ENCODE measurements around the gene GCNA. TPM values are rescaled to one million over a fixed set of nuclear protein-coding genes. Genes with fewer than 3 reads are reported as not detected.
"Not testable (repeated sequence)": the region's sequence is repeated elsewhere in the genome, so short reads cannot be mapped to it uniquely, and the experiment has no call there.

The GCNA gene
- total RNA-seq, 1 donor from 2014 or later: 0.96 TPM

DNA sequence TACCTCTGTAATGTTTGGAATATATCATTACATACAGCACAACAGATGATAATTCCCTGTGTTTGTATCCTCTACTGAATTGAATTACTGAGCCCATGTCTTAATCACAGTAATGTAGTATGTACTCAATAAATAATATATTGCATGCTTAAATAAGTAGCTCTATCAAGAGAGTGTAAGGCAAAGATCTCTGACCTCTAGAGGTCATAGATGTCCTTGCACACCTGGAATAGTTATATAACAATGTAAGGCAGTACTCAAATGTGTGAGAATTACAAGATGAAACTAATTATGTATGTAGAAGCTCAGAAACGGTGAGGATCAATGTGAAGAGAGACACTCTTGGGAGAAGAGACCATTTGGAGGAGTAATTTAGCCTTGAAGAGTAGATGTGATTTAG, 14.3 kb upstream of the GCNA start:
- no peaks in the 10 kb centered on the region for H3K9me3 ChIP-seq
- no peak overlapping the region for H3K4me3 ChIP-seq
- no peaks in the 10 kb centered on the region for H3K27me3 ChIP-seq
- intact Hi-C loops (cut with DNase I): no loop called here
- DNase-seq (ENCODE audit: low spot score in 2 of 2): no peak
- H3K36me3 ChIP-seq: peaks cover 40 to 67% of the 10 kb centered on the region in 2 donors
- TF ChIP-seq, protein P1, sequence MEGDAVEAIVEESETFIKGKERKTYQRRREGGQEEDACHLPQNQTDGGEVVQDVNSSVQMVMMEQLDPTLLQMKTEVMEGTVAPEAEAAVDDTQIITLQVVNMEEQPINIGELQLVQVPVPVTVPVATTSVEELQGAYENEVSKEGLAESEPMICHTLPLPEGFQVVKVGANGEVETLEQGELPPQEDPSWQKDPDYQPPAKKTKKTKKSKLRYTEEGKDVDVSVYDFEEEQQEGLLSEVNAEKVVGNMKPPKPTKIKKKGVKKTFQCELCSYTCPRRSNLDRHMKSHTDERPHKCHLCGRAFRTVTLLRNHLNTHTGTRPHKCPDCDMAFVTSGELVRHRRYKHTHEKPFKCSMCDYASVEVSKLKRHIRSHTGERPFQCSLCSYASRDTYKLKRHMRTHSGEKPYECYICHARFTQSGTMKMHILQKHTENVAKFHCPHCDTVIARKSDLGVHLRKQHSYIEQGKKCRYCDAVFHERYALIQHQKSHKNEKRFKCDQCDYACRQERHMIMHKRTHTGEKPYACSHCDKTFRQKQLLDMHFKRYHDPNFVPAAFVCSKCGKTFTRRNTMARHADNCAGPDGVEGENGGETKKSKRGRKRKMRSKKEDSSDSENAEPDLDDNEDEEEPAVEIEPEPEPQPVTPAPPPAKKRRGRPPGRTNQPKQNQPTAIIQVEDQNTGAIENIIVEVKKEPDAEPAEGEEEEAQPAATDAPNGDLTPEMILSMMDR (IDR thresholded peaks at IDR 0.05): no peak
- H3K27ac ChIP-seq: no peak overlapping the region
- H3K4me1 ChIP-seq: no peaks in the 10 kb centered on the region

- intact Hi-C loops (cut with DNase I): no loop called here
These were observed 12.7 kb upstream of the GCNA start for GRCh38 chrX:71565474-71566041.

DNA sequence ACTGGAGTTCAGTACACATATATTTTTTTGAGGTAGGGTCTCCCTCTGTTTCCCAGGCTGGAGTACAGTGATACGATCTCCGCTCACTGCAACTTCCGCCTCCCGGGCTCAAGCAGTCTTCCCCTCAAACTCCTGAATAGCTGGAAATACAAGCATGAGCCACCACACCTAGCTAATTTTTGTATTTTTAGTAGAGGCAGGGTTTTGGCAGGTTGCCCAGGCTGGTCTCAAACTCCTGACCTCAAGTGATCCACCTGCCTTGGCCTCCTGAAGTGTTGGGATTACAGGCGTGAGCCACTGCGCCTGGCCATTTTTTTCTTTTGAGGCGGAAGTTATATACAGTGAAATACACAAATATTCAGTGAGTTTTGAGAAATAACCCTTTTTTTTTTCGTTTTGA, 6.8 kb upstream of the GCNA start:
- H3K27me3 ChIP-seq; H3K4me3 ChIP-seq; H3K9me3 ChIP-seq; H3K27ac ChIP-seq; intact Hi-C loops (cut with DNase I); H3K4me1 ChIP-seq; DNase-seq (ENCODE audit: low spot score in 2 of 2): not testable (repeated sequence)
- H3K36me3 ChIP-seq: peaks cover 33 to 42% of the 10 kb centered on the region in 2 donors

More at GRCh38 chrX:71565474-71566041, 12.7 kb upstream of the GCNA start:
- Histone ChIP-seq H3K27me3 (no peaks in the 10 kb centered on the region), H3K27ac (no peak overlapping the region), H3K36me3 (peaks cover 44 to 67% of the 10 kb centered on the region in 2 donors), H3K9me3 (no peaks in the 10 kb centered on the region), H3K4me3 (no peak overlapping the region), H3K4me1 (no peaks in the 10 kb centered on the region)
- TF ChIP-seq, protein P1 (IDR thresholded peaks at IDR 0.05): no peak
- DNase-seq (ENCODE audit: low spot score in 2 of 2): no peak

- DNase-seq (ENCODE audit: low spot score in 2 of 2): no peak
- Histone ChIP-seq H3K9me3 (no peaks in the 10 kb centered on the region), H3K27ac (no peak overlapping the region), H3K36me3 (peaks cover 29 to 45% of the 10 kb centered on the region in 2 donors), H3K4me3 (no peak overlapping the region), H3K27me3 (no peaks in the 10 kb centered on the region), H3K4me1 (no peaks in the 10 kb centered on the region)
- TF ChIP-seq, protein P1 (IDR thresholded peaks at IDR 0.05): no peak
- intact Hi-C loops (cut with DNase I): no loop called here
These were observed 4.6 kb upstream of the GCNA start for GRCh38 chrX:71573590-71573989.

DNA sequence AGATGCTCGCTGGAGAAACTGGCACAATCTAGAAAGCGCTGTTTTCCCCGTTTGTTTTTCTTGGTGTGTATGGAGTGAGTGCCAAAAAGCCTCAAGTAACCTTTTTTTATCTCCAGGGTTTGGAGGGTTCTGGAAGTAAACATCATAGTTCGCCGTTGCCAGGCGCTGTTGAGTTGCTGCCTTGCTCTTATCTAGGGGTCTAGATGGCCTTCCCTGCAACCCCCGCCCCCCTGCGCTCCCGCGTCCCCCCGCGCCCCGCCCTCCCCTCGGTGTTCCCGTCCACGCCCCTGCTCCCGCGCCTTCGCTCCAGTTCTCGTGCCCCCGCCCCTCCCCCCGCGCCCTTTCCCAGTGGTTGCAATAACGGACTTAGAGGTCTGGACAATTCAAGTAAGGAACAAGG, 555 bp upstream of the GCNA start:
- intact Hi-C loops (cut with DNase I): no loop called here
- DNase-seq (ENCODE audit: low spot score in 2 of 2): no peak
- H3K4me1 ChIP-seq: no peaks in the 10 kb centered on the region
- no peak overlapping the region for H3K27ac ChIP-seq
- H3K36me3 ChIP-seq: peaks cover 12 to 30% of the 10 kb centered on the region in 2 donors
- no peak overlapping the region for H3K4me3 ChIP-seq
- TF ChIP-seq, protein P1 (IDR thresholded peaks at IDR 0.05): no peak
- H3K27me3 ChIP-seq: no peaks in the 10 kb centered on the region
- no peaks in the 10 kb centered on the region for H3K9me3 ChIP-seq

DNA sequence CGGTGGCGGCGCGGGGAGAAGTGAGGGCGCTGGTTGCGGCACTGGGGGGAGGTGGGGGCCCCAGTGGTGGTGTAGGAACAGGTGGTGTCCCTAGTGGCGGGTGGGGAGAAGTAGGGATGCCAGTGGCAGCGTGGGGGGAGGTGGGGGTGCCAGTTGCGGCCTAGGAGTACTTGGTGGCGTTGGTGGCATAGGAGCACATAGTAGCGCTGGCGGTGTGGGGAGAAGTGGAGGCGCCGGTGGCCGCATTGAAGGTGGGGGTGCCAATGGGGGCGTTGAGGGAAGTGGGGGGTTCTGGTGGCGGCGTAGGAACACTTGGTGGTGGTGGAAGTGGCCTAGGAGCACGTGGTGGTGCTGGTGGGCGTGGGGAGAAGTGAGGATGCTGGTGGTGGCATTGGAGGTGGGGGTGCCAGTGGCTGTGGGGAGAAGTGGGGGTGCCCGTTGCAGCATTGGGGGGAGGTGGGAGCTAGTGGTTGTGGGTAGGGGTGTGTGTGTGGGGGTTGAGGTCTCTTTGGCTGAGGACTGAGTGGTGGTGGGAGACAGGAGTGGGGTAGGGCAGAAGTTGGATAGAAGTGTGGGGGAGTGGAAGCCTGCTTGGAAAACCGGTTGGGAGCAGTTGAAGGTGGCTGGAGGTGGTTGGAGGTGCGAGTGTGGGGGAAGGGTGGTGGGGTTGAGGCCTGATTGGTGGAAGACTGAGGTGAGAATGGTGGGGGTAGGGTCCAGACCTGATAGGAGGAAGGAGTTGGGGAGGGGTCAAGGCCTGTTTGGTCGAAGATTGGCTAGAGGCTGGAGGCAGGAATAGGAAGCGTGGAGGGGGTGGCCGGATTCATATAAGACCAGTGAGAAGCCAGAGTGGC, 1.1 kb downstream of the GCNA start:
- Histone ChIP-seq H3K27me3 (no peaks in the 10 kb centered on the region), H3K36me3 (peaks cover 7 to 19% of the 10 kb centered on the region in 2 donors), H3K4me1 (no peaks in the 10 kb centered on the region), H3K4me3 (no peak overlapping the region), H3K9me3 (no peaks in the 10 kb centered on the region), H3K27ac (no peak overlapping the region)
- TF ChIP-seq, protein P1 (IDR thresholded peaks at IDR 0.05): no peak
- intact Hi-C loops (cut with DNase I): no loop called here
- DNase-seq (ENCODE audit: low spot score in 2 of 2): no peak
